GM18867 (cell line): ENCODE results near the gene PJVK.

Experiments
- ATAC-seq: cut with Tn5 transposase; IDR thresholded peaks from one replicate; pipeline ENCODE4 v1.9.1; 2021; ENCODE audit warnings: mild to moderate bottlenecking, moderate library complexity; ENCODE audit not compliant: unreplicated experiment

Gene PJVK

GRCh38 chr2:178479758-178480226 lies 28.6 kb downstream of the PJVK start:
- no peak for ATAC-seq

GRCh38 chr2:178480227-178481181 lies 29.3 kb downstream of the PJVK start, which contains the start of gene PLEKHA3:
TSS of gene PLEKHA3 (plus strand) at chr2:178480457. CDS start at chr2:178480870, 413 bp downstream.
- ATAC-seq = peak; percentile 70

GRCh38 chr2:178482437-178482836 lies 31.3 kb downstream of the PJVK start:
- ATAC-seq = peak; percentile 34

DNA sequence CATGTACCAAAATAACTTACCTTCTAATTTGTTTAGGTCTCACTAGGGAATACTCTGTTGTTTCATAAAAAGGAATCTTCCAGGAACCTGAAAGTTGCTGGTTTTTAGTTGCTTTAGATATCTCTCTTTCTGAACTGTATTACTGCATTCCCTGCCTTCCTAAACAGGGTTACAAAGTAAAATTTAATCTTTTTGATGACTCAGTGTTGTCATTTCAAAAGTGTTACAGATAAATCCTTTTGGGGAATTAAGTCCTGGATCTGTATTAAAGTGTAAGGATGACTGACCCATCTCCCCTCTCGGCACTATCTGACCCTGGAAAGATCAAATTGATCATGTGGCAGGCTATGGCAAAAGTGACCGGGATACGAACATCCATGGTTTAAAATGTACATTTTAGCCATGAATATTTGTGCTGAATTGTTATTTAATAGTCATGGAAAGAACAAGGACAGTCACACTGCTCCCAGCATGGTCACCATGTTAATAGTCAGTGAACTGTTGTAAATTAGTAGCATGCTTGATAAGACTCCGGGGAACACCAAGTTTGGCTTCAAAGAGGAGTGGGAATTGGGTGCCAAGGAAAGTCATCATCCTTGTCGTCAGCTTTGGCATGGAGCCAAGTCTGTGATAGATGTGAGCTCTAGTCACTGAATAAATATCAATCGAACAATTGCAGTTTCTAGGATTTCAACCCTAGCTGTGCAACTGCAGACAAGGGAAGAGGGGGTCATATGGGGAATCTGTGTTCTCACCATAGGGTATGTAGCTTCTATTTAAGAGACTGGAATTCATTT lies 33.3 kb downstream of the PJVK start:
- no peak for ATAC-seq

DNA sequence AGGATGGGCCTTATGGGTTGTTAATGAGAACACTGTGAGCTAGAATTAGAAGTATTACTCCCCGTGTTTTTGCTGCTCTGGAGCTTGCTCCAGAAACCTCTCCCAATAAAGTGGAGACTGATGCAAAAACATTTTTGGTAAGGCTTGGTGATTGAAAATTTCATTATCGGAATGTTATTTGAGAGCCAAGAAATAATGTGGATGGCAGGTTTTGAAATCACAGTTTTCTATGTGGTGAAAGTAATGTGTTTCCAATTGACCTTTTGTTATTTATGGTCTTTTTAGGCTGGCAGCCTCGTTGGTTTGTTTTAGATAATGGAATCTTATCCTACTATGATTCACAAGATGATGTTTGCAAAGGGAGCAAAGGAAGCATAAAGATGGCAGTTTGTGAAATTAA lies 34.2 kb downstream of the PJVK start:
- ATAC-seq = no peak

- ATAC-seq = no peak
Measured at GRCh38 chr2:178491612-178492011, 40.4 kb downstream of the PJVK start.

- ATAC-seq = no peak
Measured at GRCh38 chr2:178496049-178496448, 44.9 kb downstream of the PJVK start.

GRCh38 chr2:178498137-178498536 lies 47.0 kb downstream of the PJVK start:
- ATAC-seq = peak; percentile 84

- ATAC-seq = no peak
Measured at GRCh38 chr2:178499640-178500039, 48.5 kb downstream of the PJVK start.

DNA sequence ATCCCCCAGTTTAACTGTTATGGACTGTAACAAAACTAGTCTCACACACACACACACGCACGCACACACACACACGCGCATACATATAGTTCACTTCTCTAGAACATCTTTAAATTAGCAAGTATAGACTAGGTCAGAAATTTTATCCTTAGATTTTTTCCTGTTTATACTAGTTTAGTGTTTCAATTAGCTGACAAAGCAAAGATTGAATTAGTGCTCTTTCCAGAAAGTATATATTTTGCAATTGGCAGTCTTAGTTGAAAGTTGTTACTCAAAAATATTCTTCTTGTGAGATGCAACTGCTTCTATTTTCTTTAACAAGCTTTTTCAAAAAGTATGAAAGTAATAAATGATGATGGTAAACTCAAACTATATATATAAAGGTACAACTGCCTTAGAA lies 51.6 kb downstream of the PJVK start:
- no peak for ATAC-seq

DNA sequence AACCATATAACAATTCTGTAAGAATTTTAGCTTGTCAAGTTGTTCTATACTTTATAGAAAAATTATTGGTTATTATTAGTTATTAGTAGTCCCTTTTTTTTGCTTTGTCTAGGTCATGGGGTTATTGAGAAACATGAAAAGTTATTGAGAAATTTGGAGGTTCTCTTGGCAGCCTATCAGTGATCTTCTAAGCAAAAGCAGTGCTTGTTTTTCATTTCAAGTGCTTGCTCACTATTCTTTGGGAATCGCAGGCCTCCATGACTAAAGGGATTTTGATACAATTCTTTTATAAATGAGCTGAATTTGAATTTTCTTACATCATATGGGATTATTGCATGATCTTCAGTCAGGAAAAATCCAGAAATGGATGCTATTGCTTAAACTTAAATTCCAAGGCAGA lies 54.9 kb downstream of the PJVK start:
- ATAC-seq = no peak

GRCh38 chr2:178506524-178506923 lies 55.3 kb downstream of the PJVK start:
- ATAC-seq = no peak

- no peak for ATAC-seq
Measured at GRCh38 chr2:178506949-178507348, 55.8 kb downstream of the PJVK start.

DNA sequence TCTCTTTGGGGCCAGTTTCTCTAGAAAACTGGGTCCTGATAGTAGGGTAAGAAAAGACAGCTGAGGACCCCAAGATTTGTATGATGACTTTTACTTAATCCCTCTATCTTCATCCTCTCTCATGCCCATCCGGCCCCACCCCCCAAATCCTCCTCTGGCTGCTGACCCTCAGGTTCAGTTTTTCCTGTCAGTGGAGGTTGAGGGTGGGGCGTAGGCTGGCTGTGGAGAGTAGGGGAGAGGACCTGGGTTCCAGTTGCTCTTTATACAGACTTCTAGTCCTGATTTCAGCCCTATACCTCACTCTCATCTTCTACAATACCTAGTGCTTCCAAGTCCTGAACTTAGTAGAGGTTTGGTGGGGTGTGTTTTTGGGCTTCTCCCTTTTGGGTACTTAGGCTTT lies 57.5 kb downstream of the PJVK start:
- ATAC-seq = no peak

DNA sequence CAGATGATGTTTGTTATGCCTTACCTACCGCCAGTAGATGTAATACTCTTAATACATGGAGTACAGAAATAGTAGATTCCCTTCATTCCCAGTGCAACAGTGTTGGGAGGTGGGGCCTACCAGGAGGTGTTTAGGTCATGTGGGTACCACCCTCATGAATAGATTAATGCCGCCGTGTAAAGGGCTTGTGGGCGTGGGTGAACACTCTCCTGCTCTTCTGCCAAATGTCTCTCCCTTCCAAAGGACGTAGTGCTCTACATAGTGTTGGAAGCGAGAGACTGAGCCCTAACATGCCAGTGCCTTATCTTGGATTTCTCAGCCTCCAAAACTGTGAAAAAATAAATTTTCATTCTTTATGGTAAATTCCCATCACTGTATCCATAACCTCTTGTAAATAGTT lies 59.2 kb downstream of the PJVK start:
- no peak for ATAC-seq
